Measurements from ENCODE around the gene RTL1. TPM values are rescaled to one million over a fixed set of nuclear protein-coding genes. Genes with fewer than 3 reads are reported as not detected.

RTL1 gene
- total and polyA plus RNA-seq, 3 experiments from 2014 or later: not detected

DNA sequence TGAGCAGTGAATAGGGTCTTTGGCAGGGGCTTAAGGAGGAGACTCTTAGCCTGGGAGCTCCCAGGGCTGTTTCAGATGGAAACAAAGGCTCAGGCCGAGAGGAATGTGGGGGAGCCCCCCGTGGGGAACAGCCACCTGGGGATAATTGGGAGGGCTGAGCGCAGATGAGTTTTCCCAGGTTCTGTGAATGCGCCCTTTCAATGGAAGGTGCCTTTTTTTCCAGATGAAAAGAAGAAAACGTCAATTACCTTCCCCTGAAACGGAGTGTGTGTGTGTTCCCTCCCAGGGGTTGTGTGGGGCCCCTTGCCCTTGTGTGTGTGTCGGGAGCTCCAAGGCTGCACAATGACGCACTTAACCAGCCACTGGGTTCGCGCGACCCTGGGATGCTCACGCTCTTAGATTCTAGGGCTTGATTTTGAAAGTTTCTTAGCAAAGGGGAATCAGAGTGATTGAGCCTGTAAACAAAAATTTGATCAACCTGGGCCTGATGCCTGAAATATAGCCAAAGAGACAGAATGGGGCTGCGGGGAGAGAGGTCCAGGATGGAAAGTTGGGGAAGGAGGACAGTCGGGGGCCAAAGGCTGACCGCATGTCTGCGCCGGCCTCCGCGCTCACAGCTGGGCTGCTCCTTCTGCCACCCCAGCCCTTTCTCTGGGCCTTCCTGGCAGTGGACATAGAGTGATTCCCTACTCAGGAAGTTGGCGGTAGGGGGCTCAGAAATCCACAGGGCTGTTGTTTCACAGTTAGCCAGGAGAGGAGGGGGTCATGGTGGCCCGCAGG lies 63.0 kb downstream of the RTL1 start:
- H3K36me3 ChIP-seq (ENCODE audit: insufficient read depth, low read length): no peaks in the 10 kb centered on the region
- no peaks in the 10 kb centered on the region for H3K4me1 ChIP-seq (ENCODE audit: insufficient read depth, low read length)
- ChIA-PET CTCF (no interaction called here), POLR2A (no interaction called here)
- Mint-ChIP-seq H3K36me3 (no peaks in the 10 kb centered on the region), H3K4me3 (no peak overlapping the region), H3K27ac (no peak overlapping the region), H3K9me3 (no peaks in the 10 kb centered on the region), H3K27me3 (peaks cover 0 to 15% of the 10 kb centered on the region in 2 donors), H3K4me1 (no peaks in the 10 kb centered on the region)
- H3K27ac ChIP-seq (ENCODE audit: low read depth, low read length): no peak overlapping the region
- H3K9me3 ChIP-seq (ENCODE audit: low read length): no peaks in the 10 kb centered on the region
- no peak for DNase-seq
- H3K4me3 ChIP-seq (ENCODE audit: low read length): no peak overlapping the region
- no peaks in the 10 kb centered on the region for H3K27me3 ChIP-seq (ENCODE audit: insufficient read depth, low read length, poor library complexity, severe bottlenecking)

DNA sequence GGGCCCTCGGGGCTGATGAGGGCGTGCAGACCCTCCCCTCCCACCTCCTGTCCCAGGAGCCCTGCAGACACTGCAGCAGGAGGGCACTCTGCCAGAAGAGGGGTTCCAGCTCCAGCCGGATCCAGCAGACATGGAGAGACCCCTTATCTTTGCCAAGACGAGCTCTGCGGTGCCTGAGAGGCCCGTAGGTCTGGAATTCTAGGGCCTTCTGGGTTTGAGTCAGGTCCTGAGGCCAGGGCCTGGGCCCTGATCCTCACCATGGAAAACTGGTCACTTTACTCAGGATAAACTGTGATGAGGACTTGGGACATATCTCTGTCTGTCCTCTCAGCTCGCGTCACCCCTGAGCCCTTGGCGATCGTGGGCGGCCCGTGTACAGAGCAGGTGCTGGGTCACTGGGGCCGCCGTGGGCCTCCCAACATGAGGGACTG lies 63.8 kb downstream of the RTL1 start:
- H3K27me3 Mint-ChIP-seq: peaks cover 0 to 18% of the 10 kb centered on the region in 2 donors
- H3K27me3 ChIP-seq (ENCODE audit: insufficient read depth, low read length, poor library complexity, severe bottlenecking): no peaks in the 10 kb centered on the region
- CTCF ChIA-PET: no interaction called here

DNA sequence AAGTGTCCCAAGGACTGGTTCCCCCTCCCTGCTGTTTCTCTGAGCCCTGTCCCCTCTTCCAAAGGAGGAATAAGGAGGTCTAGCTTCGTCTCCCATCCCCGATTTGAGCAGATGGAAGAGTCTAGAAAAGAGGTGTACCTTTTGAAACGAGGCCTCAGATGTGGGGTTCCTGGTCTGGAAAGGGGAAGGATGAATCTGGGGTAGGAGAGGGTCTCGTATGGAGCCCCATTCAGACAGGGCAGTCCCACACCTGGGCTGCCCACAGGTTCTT lies 64.3 kb downstream of the RTL1 start:
- Mint-ChIP-seq H3K27me3 (peaks cover 0 to 18% of the 10 kb centered on the region in 2 donors), H3K9me3 (no peaks in the 10 kb centered on the region), H3K4me1 (no peaks in the 10 kb centered on the region), H3K4me3 (no peak overlapping the region), H3K36me3 (no peaks in the 10 kb centered on the region), H3K27ac (no peak overlapping the region)
- Histone ChIP-seq H3K27ac (ENCODE audit: low read depth, low read length) (no peak overlapping the region), H3K4me1 (ENCODE audit: insufficient read depth, low read length) (no peaks in the 10 kb centered on the region), H3K4me3 (ENCODE audit: low read length) (no peak overlapping the region), H3K9me3 (ENCODE audit: low read length) (no peaks in the 10 kb centered on the region), H3K36me3 (ENCODE audit: insufficient read depth, low read length) (no peaks in the 10 kb centered on the region), H3K27me3 (ENCODE audit: insufficient read depth, low read length, poor library complexity, severe bottlenecking) (no peaks in the 10 kb centered on the region)
- ChIA-PET CTCF (no interaction called here), POLR2A (no interaction called here)
- no peak for DNase-seq

More for the DNA sequence above, 63.8 kb downstream of the RTL1 start:
- H3K4me1 Mint-ChIP-seq: no peaks in the 10 kb centered on the region
- Histone ChIP-seq H3K4me1 (ENCODE audit: insufficient read depth, low read length) (no peaks in the 10 kb centered on the region), H3K4me3 (ENCODE audit: low read length) (no peak overlapping the region), H3K36me3 (ENCODE audit: insufficient read depth, low read length) (no peaks in the 10 kb centered on the region), H3K9me3 (ENCODE audit: low read length) (no peaks in the 10 kb centered on the region), H3K27ac (ENCODE audit: low read depth, low read length) (no peak overlapping the region)
- no peak overlapping the region for H3K27ac Mint-ChIP-seq
- no peak for DNase-seq
- no peaks in the 10 kb centered on the region for H3K36me3 Mint-ChIP-seq
- H3K9me3 Mint-ChIP-seq: no peaks in the 10 kb centered on the region
- no peak overlapping the region for H3K4me3 Mint-ChIP-seq
- POLR2A ChIA-PET: no interaction called here

DNA sequence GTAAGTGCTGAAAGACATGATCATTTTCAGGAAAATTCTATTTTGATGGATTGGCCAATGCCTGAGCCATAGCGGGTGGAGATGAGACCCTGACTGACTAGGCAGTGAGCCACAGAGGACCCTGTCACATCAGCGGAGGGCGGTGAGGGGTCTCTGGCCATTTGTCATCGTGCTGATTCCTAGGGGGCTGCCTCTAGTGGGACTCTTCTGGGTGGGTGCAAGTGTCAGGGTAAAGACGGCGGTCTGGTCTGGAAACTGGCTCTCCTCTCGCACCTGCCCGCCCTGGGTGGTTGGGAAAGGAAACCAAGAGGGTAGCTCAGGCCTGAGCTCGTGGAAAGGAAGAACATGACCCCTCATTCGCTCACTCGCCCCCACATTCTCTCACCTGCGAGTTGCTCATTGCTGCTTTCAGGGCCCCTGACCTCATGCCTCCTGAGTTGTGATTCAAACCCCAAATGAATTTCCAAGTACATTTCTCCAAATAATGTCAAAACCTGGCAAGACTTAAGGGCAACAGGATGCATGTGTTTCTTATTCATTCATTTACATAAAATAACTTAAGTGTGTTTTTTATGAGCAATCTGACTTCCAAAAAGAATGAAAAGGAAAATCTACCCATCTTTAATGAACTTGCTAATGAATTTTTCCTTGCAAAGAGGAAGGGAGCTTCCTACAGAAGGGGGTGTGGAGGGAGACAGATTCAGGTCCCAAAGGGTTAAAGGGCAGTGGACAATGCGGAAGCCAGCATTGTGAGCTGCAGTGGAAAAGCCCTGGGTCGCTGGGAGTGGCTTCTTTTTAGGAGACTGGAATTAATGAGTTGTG lies 64.8 kb downstream of the RTL1 start:
- Mint-ChIP-seq H3K4me3 (no peak overlapping the region), H3K27me3 (peaks cover 0 to 18% of the 10 kb centered on the region in 2 donors), H3K4me1 (no peaks in the 10 kb centered on the region), H3K27ac (no peak overlapping the region), H3K9me3 (no peaks in the 10 kb centered on the region), H3K36me3 (no peaks in the 10 kb centered on the region)
- CTCF ChIA-PET: no interaction called here
- no peaks in the 10 kb centered on the region for H3K4me1 ChIP-seq (ENCODE audit: insufficient read depth, low read length)
- POLR2A ChIA-PET: no interaction called here
- H3K27me3 ChIP-seq (ENCODE audit: insufficient read depth, low read length, poor library complexity, severe bottlenecking): no peaks in the 10 kb centered on the region
- no peak overlapping the region for H3K4me3 ChIP-seq (ENCODE audit: low read length)
- DNase-seq: no peak
- H3K36me3 ChIP-seq (ENCODE audit: insufficient read depth, low read length): no peaks in the 10 kb centered on the region
- no peak overlapping the region for H3K27ac ChIP-seq (ENCODE audit: low read depth, low read length)
- H3K9me3 ChIP-seq (ENCODE audit: low read length): no peaks in the 10 kb centered on the region

DNA sequence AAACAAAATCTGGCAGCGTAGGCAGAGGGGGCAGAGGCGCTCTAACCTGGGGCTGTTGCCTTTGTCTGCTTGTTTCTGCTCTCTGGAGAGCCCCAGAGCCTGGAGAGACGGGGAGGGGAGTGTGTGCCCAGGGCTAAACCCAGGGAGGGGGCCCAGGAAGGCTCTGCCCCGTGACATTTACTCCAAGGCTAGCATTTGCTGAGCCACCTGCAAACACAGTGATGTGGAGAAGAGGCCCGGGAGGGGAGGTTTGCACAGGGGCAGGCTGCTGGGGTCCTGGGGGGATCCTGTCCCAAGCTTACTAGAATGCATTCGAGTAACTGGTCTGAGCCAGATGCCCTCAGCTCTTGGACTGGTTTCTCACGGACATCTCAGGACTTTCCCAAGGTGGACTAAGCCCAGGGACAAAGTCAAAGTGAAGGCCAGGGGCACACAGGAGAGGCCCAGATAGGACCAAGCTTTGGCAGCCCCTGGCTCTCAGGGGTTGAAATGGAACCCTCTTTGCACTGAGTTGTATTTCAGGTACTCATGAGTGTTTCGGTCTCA lies 65.6 kb downstream of the RTL1 start:
- ChIA-PET CTCF (no interaction called here), POLR2A (no interaction called here)
- no peaks in the 10 kb centered on the region for H3K36me3 Mint-ChIP-seq
- no peaks in the 10 kb centered on the region for H3K9me3 Mint-ChIP-seq
- no peak overlapping the region for H3K27ac ChIP-seq (ENCODE audit: low read depth, low read length)
- peaks cover 0 to 23% of the 10 kb centered on the region in 2 donors for H3K27me3 Mint-ChIP-seq
- H3K4me3 Mint-ChIP-seq: no peak overlapping the region
- H3K36me3 ChIP-seq (ENCODE audit: insufficient read depth, low read length): no peaks in the 10 kb centered on the region
- H3K4me1 Mint-ChIP-seq: no peaks in the 10 kb centered on the region
- H3K9me3 ChIP-seq (ENCODE audit: low read length): no peaks in the 10 kb centered on the region
- no peak overlapping the region for H3K4me3 ChIP-seq (ENCODE audit: low read length)
- H3K27me3 ChIP-seq (ENCODE audit: insufficient read depth, low read length, poor library complexity, severe bottlenecking): no peaks in the 10 kb centered on the region
- no peaks in the 10 kb centered on the region for H3K4me1 ChIP-seq (ENCODE audit: insufficient read depth, low read length)
- H3K27ac Mint-ChIP-seq: no peak overlapping the region
- DNase-seq: no peak

DNA sequence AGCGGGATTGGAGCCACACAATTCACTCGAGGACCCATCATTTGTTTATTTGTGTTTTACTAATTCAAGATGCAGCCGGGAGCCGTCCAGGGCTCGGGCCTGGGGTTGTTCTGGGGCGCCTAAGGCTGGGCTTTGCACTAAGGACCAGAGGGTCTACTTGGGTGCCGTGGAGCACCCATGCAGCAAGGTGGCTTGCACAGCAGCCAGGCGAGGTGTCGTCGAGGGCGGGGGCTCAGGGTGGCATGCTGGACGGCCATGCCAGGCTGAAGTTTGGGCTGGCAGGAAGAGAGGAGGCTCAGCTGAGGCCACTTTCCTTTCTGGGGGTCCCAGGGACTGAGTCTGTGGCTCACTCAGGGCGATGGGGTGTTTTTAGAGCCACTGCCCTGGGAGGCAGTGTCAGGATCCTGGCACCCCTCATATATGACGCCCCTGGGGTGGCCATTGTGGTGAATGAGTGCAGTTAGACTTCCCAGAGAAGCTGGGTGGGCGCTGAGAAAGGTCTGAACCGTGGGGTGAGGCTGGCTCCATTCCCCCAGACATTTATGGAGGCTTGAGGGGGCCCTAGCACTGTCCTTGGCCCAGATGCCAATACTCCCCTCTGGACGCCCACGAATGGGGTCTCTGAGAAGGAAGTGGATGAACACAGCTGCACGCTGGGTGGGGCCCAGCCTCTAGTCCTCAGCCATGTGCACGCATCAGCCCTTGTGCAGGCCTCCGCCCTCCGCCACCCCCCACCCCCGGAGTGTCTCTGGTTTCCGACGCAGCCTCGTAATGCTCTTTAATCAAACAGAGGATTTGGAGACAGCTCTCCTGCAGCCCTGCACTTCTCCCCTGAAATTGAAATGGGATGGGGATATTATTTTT lies 66.3 kb downstream of the RTL1 start:
- Mint-ChIP-seq H3K27me3 (peaks cover 0 to 28% of the 10 kb centered on the region in 2 donors), H3K36me3 (no peaks in the 10 kb centered on the region), H3K4me1 (no peaks in the 10 kb centered on the region), H3K9me3 (no peaks in the 10 kb centered on the region), H3K27ac (no peak overlapping the region), H3K4me3 (no peak overlapping the region)
- Histone ChIP-seq H3K9me3 (ENCODE audit: low read length) (no peaks in the 10 kb centered on the region), H3K27ac (ENCODE audit: low read depth, low read length) (no peak overlapping the region), H3K4me3 (ENCODE audit: low read length) (no peak overlapping the region), H3K4me1 (ENCODE audit: insufficient read depth, low read length) (no peaks in the 10 kb centered on the region), H3K36me3 (ENCODE audit: insufficient read depth, low read length) (no peaks in the 10 kb centered on the region), H3K27me3 (ENCODE audit: insufficient read depth, low read length, poor library complexity, severe bottlenecking) (no peaks in the 10 kb centered on the region)
- DNase-seq: no peak
- ChIA-PET CTCF (no interaction called here), POLR2A (no interaction called here)

DNA sequence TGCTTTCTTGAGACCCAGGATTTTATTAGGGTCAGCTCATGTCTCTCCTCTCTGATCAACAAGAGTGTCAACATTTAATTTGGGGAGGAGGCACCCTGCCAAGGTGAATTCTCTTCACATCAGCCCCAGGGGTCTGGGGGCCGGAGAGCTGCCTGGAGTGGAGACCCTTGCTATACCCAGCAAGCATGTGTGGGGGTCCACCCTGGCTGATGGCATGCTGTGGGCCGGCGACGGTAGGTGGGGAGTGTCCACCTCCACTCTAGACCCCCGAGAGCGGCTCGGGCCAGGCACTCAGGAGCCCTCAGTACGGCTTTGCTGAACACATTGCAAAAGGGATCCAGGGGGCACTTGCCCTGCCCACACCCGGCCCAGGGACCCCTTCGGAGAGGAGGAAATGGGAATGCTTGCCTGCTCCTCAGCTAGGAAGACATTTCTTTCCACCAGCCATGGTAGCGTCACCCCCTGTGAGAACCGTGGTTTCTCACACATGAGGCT lies 67.2 kb downstream of the RTL1 start:
- no peaks in the 10 kb centered on the region for H3K4me1 Mint-ChIP-seq
- Histone ChIP-seq H3K36me3 (ENCODE audit: insufficient read depth, low read length) (no peaks in the 10 kb centered on the region), H3K27ac (ENCODE audit: low read depth, low read length) (no peak overlapping the region), H3K9me3 (ENCODE audit: low read length) (no peaks in the 10 kb centered on the region), H3K4me3 (ENCODE audit: low read length) (no peak overlapping the region), H3K27me3 (ENCODE audit: insufficient read depth, low read length, poor library complexity, severe bottlenecking) (no peaks in the 10 kb centered on the region), H3K4me1 (ENCODE audit: insufficient read depth, low read length) (no peaks in the 10 kb centered on the region)
- DNase-seq: no peak
- peaks cover 0 to 30% of the 10 kb centered on the region in 2 donors for H3K27me3 Mint-ChIP-seq
- ChIA-PET CTCF (no interaction called here), POLR2A (no interaction called here)
- no peaks in the 10 kb centered on the region for H3K9me3 Mint-ChIP-seq
- no peaks in the 10 kb centered on the region for H3K36me3 Mint-ChIP-seq
- no peak overlapping the region for H3K27ac Mint-ChIP-seq
- H3K4me3 Mint-ChIP-seq: no peak overlapping the region

All from CD8-positive, alpha-beta memory T cell (primary cell).